CD4-positive, alpha-beta T cell treated with Interleukin-6 at 100 ng/mL for 8 hours (primary cell): ENCODE measurements around the gene DNM1L.
A peak's percentile ranks its signal among the peaks of the same experiment; 100 is the strongest.
"Not testable (repeated sequence)": the region's sequence is repeated elsewhere in the genome, so short reads cannot be mapped to it uniquely, and the experiment has no call there.

ENCODE experiments used
- DNase-seq: peaks from one replicate; pipeline ENCODE4 v3.0.0-alpha.2; 2020; ENCODE audit warnings: mixed read lengths, low spot score

Gene DNM1L

GRCh38 chr12:32697445-32697844, 18.3 kb downstream of the DNM1L start:
- DNase-seq = no peak

DNA sequence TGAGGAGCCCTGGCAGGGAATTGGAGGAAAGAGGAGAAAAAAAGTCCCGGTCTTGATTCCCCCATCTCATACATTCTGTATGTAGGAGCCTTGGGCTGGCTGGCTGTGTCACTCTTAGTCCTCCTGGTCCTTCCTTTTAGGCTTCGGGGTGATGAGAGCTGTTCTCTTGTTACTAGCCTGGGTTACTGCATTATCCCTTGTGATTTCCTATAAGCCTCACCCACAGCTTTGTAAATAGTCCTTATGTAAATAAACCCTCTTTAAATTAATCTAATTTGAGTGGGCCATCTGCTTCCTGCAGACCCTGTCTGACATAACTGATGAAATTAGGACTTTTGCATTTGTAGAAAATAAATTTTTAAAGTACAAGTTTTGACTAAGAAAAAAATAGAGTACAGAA, 19.2 kb downstream of the DNM1L start:
- no peak for DNase-seq

GRCh38 chr12:32699437-32699836, 20.3 kb downstream of the DNM1L start:
- not testable (repeated sequence) for DNase-seq

GRCh38 chr12:32702473-32702872, 23.4 kb downstream of the DNM1L start:
- DNase-seq = no peak

DNA sequence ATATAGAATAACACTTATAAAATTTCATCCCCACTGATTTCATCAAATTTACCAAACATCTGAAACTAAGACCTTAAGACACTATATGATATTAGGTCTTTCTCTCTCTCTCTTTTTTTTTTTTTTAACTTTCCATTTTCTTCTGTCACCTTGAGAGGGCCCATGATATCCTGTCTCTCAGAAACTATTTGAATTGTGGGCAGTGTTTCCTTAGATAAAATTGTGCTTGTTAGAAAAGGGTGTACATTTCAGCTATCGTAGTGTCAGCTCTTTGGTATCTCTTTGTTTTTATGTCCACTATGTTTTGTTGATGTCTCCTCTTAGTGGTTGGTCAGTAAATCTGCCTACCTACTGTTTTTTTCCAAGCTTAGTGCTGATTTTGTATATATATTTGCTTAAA, 23.8 kb downstream of the DNM1L start:
- DNase-seq = no peak

DNA sequence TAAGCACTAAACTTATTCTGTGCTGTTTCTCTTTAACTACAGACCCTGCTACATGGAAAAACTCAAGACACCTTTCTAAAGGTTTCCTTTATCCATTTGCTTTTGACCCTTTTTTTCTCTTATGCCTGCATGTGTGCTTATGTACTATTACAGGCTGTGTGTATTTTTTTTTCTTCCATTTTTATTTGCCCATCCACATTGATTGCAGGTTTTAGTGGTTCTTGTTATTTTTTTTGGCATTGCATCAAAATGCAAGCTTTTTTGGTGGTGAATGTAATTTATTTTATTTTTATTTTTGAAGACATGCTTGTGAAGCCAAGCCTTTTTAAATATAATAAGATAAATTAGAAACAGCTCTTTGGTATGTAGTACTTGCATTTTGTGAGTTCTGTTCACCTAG, 26.7 kb downstream of the DNM1L start:
- no peak for DNase-seq

DNA sequence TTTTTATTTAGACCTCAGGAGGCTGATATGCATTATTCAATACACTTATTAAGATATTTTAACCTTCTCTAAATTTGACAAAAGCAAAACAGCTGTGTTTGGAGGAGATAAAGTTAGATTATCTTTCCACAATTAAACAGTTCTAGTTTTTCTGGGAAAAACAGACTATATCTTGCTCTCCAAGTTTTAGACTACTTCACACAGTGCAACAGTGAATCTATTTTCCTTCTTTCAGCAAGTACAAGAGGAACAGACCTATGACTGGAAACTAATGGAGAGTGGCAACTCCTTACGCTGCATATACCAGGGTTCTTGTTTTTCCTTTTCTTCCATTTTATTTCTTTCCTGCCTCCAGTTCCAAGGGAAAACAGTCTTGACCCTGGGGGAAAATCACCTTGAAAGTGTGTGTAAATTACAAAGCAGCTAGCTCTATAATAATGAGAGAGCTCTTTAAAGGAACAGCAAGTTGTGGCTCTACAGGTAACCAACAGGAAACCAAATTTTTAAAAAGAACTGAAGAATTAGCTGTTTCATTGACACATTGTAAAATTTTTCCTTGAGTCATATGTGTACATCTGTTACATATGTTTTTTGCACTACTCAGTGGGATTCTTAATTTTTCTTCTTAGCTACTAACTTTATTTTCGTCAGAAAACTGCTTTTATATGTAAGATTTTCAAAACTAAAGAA, 27.4 kb downstream of the DNM1L start:
- DNase-seq = no peak

DNA sequence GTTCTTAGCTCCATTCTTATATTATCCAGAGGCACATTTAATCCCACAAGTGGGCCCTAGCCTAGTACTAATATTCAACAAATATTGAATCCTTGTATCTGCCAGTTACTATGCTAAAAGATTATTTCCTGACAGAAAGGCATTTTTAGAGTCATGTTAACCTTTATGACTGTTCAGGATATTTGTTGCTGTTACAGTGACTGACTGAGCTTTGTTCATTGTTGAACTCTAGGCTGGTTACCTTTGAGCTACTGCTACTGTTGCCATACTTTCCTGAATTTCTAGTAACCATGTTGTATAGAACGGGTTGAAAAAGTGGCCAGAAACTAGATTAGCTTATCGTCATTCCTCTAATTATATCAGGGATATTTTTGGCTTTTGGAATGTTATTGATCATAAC, 29.8 kb downstream of the DNM1L start:
- DNase-seq = no peak

DNA sequence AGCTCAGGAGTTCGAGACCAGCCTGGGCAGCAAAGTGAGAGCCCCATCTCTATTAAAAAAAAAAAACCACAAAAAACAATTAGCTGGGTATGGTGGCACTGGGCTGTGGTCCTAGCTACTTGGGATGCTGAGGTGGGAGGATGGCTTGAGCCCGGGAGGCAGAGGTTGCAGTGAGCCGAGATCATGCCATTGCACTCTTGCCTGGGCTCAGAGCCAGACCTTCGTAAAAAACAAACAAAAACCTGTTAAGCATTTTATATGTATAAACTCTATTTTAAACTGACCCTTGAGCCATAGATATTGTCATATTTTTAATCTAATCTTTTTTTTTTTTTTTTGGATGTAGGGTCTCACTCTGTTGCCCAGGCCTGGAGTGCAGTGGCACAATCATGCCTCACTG, 35.7 kb downstream of the DNM1L start:
- no peak for DNase-seq

DNA sequence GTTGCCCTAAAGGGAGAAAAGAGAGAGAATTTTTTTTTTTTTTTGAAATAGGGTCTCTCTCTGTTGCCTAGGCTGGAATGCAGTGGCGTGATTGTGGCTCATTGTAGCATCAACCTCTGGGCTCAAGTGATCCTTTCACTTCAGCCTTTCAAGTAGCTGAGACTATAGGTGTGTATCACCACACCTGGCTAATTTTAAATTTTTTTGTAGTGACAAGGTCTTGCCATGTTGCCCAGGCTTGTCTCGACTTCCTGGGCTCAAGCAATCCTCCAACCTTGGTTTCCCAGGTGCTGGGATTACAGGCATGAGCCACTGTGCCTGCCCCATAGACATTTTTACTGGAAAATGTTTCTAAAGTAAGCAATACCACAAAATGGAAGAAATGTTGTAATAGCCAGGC, 39.8 kb downstream of the DNM1L start:
- no peak for DNase-seq

- not testable (repeated sequence) for DNase-seq
Observed at GRCh38 chr12:32725308-32725707, 46.2 kb downstream of the DNM1L start.

DNA sequence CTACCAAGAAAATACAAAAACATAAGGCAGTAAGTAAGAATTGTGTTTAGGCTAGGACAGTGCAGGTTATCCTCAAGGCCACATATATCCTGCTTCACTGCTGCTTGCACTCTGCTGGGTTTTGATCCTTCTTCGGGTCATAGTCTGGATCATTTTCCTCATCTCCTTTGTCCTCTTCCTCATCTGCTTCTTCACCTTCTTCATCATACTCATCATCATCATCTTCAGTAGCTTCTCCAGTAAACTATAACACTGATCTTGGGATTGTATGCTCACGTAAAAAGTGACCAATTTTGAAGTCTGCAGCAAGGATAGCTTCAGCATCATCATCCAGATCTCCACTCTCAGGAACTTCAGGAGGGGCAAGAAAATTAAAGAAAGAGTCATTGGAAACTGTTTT, 47.2 kb downstream of the DNM1L start:
- no peak for DNase-seq

- DNase-seq = no peak
Observed at GRCh38 chr12:32727237-32727636, 48.1 kb downstream of the DNM1L start.

DNA sequence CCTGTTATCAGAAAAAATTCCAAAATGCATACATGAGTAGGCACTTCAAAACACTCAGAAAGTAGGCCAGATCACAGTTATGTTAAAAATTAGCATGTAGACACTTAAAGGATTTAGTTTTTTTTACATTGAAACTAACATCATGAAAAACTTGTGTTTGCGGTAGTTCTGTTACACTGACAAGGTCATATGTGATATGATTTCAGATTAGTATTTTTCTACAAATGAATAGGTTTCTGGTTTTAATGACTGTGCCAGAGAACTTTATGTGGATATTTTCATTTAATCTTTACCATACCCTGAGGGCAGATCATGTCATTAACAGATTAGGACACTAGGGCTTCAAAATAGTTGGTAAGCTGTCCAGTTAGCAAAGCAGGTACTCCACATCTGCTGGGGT, 55.9 kb downstream of the DNM1L start:
- DNase-seq = no peak

DNA sequence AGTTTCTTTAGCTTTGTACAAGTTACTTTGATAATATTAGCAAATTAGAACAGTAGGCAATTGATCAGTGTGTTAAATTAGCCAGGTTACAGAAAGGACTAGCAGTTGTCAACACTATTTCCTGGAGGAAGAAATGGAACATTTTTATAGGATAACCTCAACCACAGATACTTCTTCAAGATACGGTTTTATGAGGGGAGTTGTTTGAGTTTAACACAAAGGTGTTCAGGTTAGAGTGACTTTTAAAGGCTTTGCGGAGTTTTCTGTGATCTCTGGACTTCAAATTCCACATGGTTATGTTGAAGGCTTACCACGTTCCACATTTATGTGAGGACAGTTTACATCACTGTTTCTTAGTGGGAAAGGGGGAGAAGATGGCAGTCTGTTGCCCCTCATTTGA, 57.3 kb downstream of the DNM1L start:
- DNase-seq = no peak

DNA sequence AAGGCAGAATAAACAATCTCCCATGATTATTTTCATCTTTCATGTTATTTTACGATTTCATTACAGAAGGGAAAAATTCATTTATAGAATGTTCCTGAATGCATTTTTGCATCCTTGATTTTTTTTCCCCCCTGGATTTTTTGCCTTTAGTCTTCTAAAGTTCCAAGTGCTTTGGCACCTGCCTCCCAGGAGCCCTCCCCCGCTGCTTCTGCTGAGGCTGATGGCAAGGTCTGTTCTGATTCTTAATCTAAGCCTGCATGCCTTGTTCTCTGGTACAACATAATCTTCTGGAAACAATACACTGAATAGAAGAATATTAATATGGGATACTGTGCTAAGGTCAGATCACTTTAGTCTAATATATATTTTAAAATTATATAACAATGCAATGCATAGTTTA, 58.6 kb downstream of the DNM1L start:
- DNase-seq = no peak

DNA sequence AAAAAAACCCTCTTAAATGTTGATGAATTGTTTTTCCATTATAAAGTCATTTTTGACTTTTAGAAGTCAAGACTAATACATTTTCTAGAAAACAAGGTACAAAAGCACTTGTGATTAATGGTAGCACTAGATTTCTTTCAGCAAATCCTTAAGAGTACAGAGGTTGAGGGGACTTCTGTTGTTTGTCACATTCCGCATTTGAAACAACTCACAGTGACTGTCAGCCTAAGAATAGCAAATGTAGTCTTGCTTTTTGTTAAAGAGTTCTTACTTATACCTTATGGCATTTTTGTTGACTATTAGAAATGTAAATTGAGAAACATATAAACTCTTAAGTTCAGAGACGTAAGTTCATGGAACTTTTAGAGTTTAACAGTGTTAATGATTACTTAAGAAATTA, 60.2 kb downstream of the DNM1L start:
- DNase-seq = no peak

DNA sequence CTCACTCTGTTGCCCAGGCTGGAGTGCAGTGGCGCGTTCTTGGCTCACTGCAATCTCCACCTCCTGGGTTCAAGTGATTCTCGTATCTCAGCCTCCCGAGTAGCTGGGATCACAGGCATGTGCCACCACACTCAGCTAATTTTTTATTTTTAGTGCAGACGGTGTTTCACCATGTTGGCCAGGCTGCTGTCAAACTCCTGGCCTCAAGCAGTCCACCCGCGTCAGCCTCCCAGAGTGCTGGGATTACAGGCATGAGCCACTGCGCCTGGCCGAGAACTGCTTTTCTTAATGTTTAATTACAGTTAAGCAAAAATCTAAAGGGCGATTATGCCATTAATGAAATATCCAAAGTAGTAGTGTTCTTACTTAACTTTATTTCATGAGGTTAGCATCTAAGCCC, 63.0 kb downstream of the DNM1L start:
- no peak for DNase-seq

DNA sequence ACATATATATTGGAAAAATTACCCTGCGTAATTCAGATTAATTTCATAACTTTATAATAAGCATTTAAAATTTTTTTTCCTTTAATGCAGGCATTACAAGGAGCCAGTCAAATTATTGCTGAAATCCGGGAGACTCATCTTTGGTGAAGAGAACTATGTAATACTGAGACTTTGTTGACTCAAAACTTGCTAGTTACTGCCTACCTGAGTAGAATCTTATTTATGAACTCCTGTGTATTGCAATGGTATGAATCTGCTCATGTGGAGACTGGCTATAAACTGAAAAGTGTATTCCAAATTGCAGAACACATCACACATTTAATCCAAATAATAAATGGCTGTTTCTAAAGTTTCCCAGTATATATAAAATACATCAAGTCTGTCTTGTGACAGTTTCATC, 64.2 kb downstream of the DNM1L start:
- no peak for DNase-seq

DNA sequence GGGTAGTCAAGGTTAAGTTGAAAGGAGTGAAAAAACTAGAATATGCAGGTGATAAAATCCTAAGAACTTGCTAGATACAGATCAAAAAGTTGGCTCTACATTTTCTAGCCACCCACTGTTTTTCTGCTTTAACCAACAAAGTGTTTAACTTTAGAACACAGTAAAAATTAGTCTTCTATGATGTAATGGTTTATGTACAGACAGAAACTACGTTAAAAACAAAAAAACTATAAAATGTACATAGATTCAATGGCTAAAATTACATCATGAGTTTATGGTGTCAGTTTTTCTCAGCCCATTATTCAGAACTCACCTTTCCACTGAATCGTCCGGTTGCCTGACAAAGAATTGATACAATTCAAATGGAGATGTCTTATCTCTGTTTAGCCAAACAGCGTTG, 74.5 kb downstream of the DNM1L start:
- DNase-seq = no peak

- no peak for DNase-seq
Observed at GRCh38 chr12:32754111-32754510, 75.0 kb downstream of the DNM1L start.

GRCh38 chr12:32755051-32755653, 76.1 kb downstream of the DNM1L start:
- DNase-seq = peak; percentile 60

- DNase-seq = peak; percentile 92
Observed at GRCh38 chr12:32755654-32756475, 76.8 kb downstream of the DNM1L start, which contains the start of gene YARS2. YARS2 (minus strand) TSS chr12:32755897; CDS start chr12:32755874, 23 bp downstream.
